Left lung (tissue), 10 donors: ENCODE measurements around the gene CCDC92B. TPM values are rescaled to one million over a fixed set of nuclear protein-coding genes. Genes with fewer than 3 reads are reported as not detected.

Experiments
- ATAC-seq: fragments of 200-7000 bp; cut with Tn5 transposase; one replicate; pipeline ENCODE4 v1.9.1; 2020; ENCODE audit warnings: moderate library complexity
- DNase-seq, 4 donors: peaks; one replicate each; pipeline ENCODE4 v3.0.0-alpha.2; 2013 to 2020
- H3K27ac ChIP-seq, 2 donors: fragments of 200-600 bp; sonication (generic) in 1 of 2; one replicate each; pipeline versions ENCODE4 v1.5.0 to v1.8.0; 2020 to 2021
- H3K27me3 ChIP-seq, 2 donors: fragments of 200-600 bp; sonication (generic) in 1 of 2; one replicate each; pipeline versions ENCODE4 v1.5.0 to v1.8.0; 2020 to 2021
- H3K36me3 ChIP-seq, 2 donors: fragments of 200-600 bp; sonication (generic) in 1 of 2; one replicate each; pipeline versions ENCODE4 v1.5.0 to v1.8.0; 2020 to 2021
- H3K4me1 ChIP-seq, 2 donors: fragments of 200-600 bp; one replicate each; pipeline ENCODE4 v1.8.0; 2021
- H3K4me3 ChIP-seq, 2 donors: fragments of 200-600 bp; sonication (generic) in 1 of 2; one replicate each; pipeline versions ENCODE4 v1.5.0 to v1.8.0; 2020 to 2021; ENCODE audit warnings: mild to moderate bottlenecking in 1 of 2
- H3K9me3 ChIP-seq, 2 donors: fragments of 200-600 bp; sonication (generic) in 1 of 2; one replicate each; pipeline versions ENCODE4 v1.5.0 to v1.8.0; 2020 to 2021
- CTCF ChIP-seq, 2 donors: fragments of 200-600 bp; sonication (generic) in 1 of 2; IDR thresholded peaks; one replicate each; pipeline versions ENCODE4 v1.5.0 to v1.8.0; 2021; ENCODE audit warnings: antibody characterized with exemption in 2 of 2
- intact Hi-C, 2 donors: fragments of 100-400 bp; cut with DNase I; formaldehyde crosslinking; loops; one replicate each; pipeline versions ENCODE4 v1.11.2 to v1.14.2; 2022
- polyA plus RNA-seq, 6 donors: library from polyadenylated mRNA; unstranded; fragments of 120-200 nt; gene quantifications; one replicate each; pipeline ENCODE4 v1.2.1, GENCODE V29; 2013; ENCODE audit not compliant: insufficient read length in 6 of 6
- total RNA-seq, 2 donors: library from RNA; stranded (reverse); fragmentation: NEBNext Ultra II Directional; extraction: Animal tissue kit (Norgen Biotek cat#: 25700); gene quantifications; one replicate each; pipeline ENCODE4 v1.2.1, GENCODE V29; 2021
- donor health status: DM: no; HTN: yes; CAD: no.
- donor health status: DM: no; HTN: no; CAD: no.

The CCDC92B gene
- total and polyA plus RNA-seq, 8 donors = 0.15 to 0.41 (median 0.25) TPM

- Histone ChIP-seq H3K27me3 (no peaks in the 10 kb centered on the region), H3K4me1 (peaks cover 20 to 28% of the 10 kb centered on the region in 2 donors), H3K9me3 (no peaks in the 10 kb centered on the region), H3K27ac (no peak overlapping the region), H3K4me3 (no peak overlapping the region), H3K36me3 (peaks cover 0 to 49% of the 10 kb centered on the region in 2 donors)
- no peak for TF ChIP-seq CTCF (IDR thresholded peaks at IDR 0.05)
- DNase-seq = peak in 1 of 4 donors; percentile 10
- intact Hi-C loops = no loop called here
- no peak for ATAC-seq
Measured at GRCh38 chr17:2704890-2705248, 44.6 kb downstream of the CCDC92B start.

DNA sequence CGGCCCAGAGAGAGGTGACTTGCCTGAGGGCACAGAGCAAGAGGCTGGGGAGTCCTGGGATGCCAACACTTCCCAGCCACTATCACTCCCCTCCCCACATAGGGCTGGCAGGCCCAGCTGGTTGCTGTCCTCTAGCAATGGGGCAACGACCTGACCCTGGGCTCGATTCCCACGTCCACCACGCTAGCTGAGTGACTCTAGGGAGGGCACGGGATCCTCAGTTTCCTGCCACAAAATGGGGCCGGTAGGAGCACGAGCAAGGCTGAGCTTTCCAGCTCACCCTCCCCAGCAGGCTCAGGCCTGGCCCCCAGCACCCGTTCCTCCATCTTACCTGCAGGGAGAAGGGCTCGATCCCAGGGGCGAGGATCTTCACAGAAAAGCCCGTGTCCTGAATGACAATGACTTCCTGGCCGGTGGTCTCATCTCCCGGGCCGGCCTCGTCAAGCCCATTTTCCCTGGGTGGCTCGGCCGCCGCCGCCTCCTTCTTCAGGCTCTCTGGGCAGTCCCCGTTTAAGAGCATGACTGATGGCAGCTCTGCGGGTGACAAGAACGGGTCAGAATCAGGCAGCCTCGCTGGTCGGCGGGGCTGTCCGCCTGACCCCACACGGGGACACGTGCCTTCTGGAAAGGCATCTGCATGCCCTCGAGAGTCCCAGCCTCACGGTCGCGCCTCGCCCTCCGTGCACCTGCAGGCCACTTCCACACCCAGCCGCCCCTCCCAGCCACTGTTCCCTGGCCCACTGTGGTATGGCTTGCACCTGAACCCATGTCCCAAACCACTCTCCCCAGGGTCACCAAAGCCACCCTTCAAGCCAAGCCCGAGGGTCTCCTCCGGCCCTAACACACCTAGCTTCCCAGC is 45.2 kb downstream of the CCDC92B start:
- H3K4me3 ChIP-seq = no peak overlapping the region
- no peak for ATAC-seq
- peaks cover 14 to 22% of the 10 kb centered on the region in 2 donors for H3K4me1 ChIP-seq
- no peak overlapping the region for H3K27ac ChIP-seq
- H3K27me3 ChIP-seq = no peaks in the 10 kb centered on the region
- peak in 2 of 4 donors; percentile 28 to 78 for DNase-seq
- TF ChIP-seq CTCF (IDR thresholded peaks at IDR 0.05) = no peak
- peaks cover 0 to 55% of the 10 kb centered on the region in 2 donors for H3K36me3 ChIP-seq
- H3K9me3 ChIP-seq = no peaks in the 10 kb centered on the region
- intact Hi-C loops = no loop called here

DNA sequence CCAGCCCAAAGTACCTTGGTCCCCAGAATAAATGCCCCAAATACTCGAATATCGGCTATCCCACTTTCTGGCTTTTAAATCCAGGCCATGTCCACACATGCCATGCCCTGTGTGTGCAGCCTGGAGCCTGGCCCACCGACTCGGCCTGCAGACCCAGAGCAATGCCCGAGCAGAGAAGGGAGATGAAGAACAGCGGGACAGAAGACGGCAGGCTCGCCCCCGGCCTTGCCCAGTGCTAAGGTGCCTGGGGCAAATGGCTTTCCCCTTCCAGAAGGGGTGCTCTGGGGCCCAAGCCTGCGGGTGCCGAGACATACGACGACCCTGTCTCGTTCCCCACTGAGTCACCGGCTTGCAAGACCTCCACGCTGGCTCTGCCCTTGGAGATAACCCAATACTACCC is 45.8 kb downstream of the CCDC92B start:
- ATAC-seq = no peak
- Histone ChIP-seq H3K4me1 (peaks cover 9 to 15% of the 10 kb centered on the region in 2 donors), H3K4me3 (no peak overlapping the region), H3K9me3 (no peaks in the 10 kb centered on the region), H3K36me3 (peaks cover 0 to 61% of the 10 kb centered on the region in 2 donors), H3K27me3 (no peaks in the 10 kb centered on the region), H3K27ac (no peak overlapping the region)
- peak in 2 of 4 donors; percentile 17 to 51 for DNase-seq
- TF ChIP-seq CTCF (IDR thresholded peaks at IDR 0.05) = no peak
- intact Hi-C loops = no loop called here

GRCh38 chr17:2703181-2703580 is 46.3 kb downstream of the CCDC92B start:
- H3K4me3 ChIP-seq = no peak overlapping the region
- TF ChIP-seq CTCF (IDR thresholded peaks at IDR 0.05) = no peak
- no peak for ATAC-seq
- intact Hi-C loops = no loop called here
- peaks cover 0 to 65% of the 10 kb centered on the region in 2 donors for H3K36me3 ChIP-seq
- H3K9me3 ChIP-seq = no peaks in the 10 kb centered on the region
- H3K27me3 ChIP-seq = no peaks in the 10 kb centered on the region
- peak in 2 of 4 donors; percentile 26 to 60 for DNase-seq
- H3K27ac ChIP-seq = no peak overlapping the region
- H3K4me1 ChIP-seq = peaks cover 5 to 11% of the 10 kb centered on the region in 2 donors

GRCh38 chr17:2701996-2702741 is 47.3 kb downstream of the CCDC92B start:
- TF ChIP-seq CTCF (IDR thresholded peaks at IDR 0.05) = no peak
- Histone ChIP-seq H3K27ac (no peak overlapping the region), H3K4me3 (no peak overlapping the region), H3K9me3 (no peaks in the 10 kb centered on the region), H3K4me1 (peaks cover 0 to under 1% of the 10 kb centered on the region in 2 donors), H3K36me3 (peaks cover 0 to 76% of the 10 kb centered on the region in 2 donors), H3K27me3 (no peaks in the 10 kb centered on the region)
- intact Hi-C loops = no loop called here
- ATAC-seq (no peak), DNase-seq (peak in 2 of 4 donors; percentile 28 to 61)
